ENCODE results near the gene ATP8B3. TPM values are rescaled to one million over a fixed set of nuclear protein-coding genes. Genes with fewer than 3 reads are reported as not detected.

Gene ATP8B3
- total and polyA plus RNA-seq, 7 donors: under 0.01 to 3.9 (median 0.68) TPM; not detected in 2

GRCh38 chr19:1825909-1826556, 14.0 kb upstream of the ATP8B3 start:
- peak; percentile 88 for DNase-seq
- H3K4me1 ChIP-seq: peaks cover 0 to 29% (median 20%) of the 10 kb centered on the region in 4 donors
- H3K27ac ChIP-seq: no peak overlapping the region
- H3K9me3 ChIP-seq: no peaks in the 10 kb centered on the region
- TF ChIP-seq POLR2AphosphoS5 (IDR thresholded peaks at IDR 0.05) (no peak), CTCF (IDR thresholded peaks at IDR 0.05) (peak; percentile 84 to 94 (median 88))
- H3K36me3 ChIP-seq: peaks cover 20 to 70% (median 35%) of the 10 kb centered on the region in 4 donors
- no peaks in the 10 kb centered on the region for H3K27me3 ChIP-seq
- WGBS, 2 donors: 45 to 47% methylated on average over 15 of the region's 15 CpGs
- H3K4me3 ChIP-seq: no peak overlapping the region
- intact Hi-C loops (cut with DNase I): loop anchor here (1.0 to 2.0 kb wide), 2 partner anchors 37 to 59 kb away; no protein-coding TSS in a partner anchor

GRCh38 chr19:1824252-1824622, 12.2 kb upstream of the ATP8B3 start:
- no peak overlapping the region for H3K27ac ChIP-seq
- no peaks in the 10 kb centered on the region for H3K27me3 ChIP-seq
- no peak for DNase-seq
- H3K9me3 ChIP-seq: no peaks in the 10 kb centered on the region
- H3K36me3 ChIP-seq: peaks cover 30 to 88% (median 47%) of the 10 kb centered on the region in 4 donors
- WGBS, 2 donors: 89 to 90% methylated on average over 14 of the region's 14 CpGs
- intact Hi-C loops (cut with DNase I): no loop called here
- TF ChIP-seq POLR2A (IDR thresholded peaks at IDR 0.05) (no peak), EP300 (IDR thresholded peaks at IDR 0.05) (no peak), CTCF (IDR thresholded peaks at IDR 0.05) (no peak), POLR2AphosphoS5 (IDR thresholded peaks at IDR 0.05) (no peak)
- peaks cover 0 to 17% (median 15%) of the 10 kb centered on the region in 4 donors for H3K4me1 ChIP-seq
- H3K4me3 ChIP-seq: no peak overlapping the region

- H3K4me1 ChIP-seq: peaks cover 0 to 16% (median 15%) of the 10 kb centered on the region in 4 donors
- DNase-seq: no peak
- no peak overlapping the region for H3K27ac ChIP-seq
- intact Hi-C loops (cut with DNase I): no loop called here
- peaks cover 35 to 90% (median 52%) of the 10 kb centered on the region in 4 donors for H3K36me3 ChIP-seq
- no peaks in the 10 kb centered on the region for H3K9me3 ChIP-seq
- H3K27me3 ChIP-seq: no peaks in the 10 kb centered on the region
- H3K4me3 ChIP-seq: no peak overlapping the region
- TF ChIP-seq EP300 (IDR thresholded peaks at IDR 0.05) (no peak), POLR2A (IDR thresholded peaks at IDR 0.05) (no peak), CTCF (IDR thresholded peaks at IDR 0.05) (no peak), POLR2AphosphoS5 (IDR thresholded peaks at IDR 0.05) (no peak)
- 94 to 95% methylated on average over 36 of the region's 36 CpGs for WGBS, 2 donors
Measured at GRCh38 chr19:1823539-1824251, 11.6 kb upstream of the ATP8B3 start.

- intact Hi-C loops (cut with DNase I): no loop called here
- WGBS, 2 donors: 78 to 90% methylated on average over 8 of the region's 8 CpGs
Measured at GRCh38 chr19:1823020-1823419, 10.9 kb upstream of the ATP8B3 start.

More at GRCh38 chr19:1823020-1823419, 10.9 kb upstream of the ATP8B3 start:
- Histone ChIP-seq H3K4me1 (peaks cover 0 to 16% (median 15%) of the 10 kb centered on the region in 4 donors), H3K36me3 (peaks cover 42 to 90% (median 57%) of the 10 kb centered on the region in 4 donors), H3K9me3 (no peaks in the 10 kb centered on the region), H3K27ac (no peak overlapping the region), H3K27me3 (no peaks in the 10 kb centered on the region), H3K4me3 (no peak overlapping the region)
- no peak for TF ChIP-seq CTCF (IDR thresholded peaks at IDR 0.05)
- TF ChIP-seq POLR2AphosphoS5 (IDR thresholded peaks at IDR 0.05): no peak
- TF ChIP-seq EP300 (IDR thresholded peaks at IDR 0.05): no peak
- TF ChIP-seq POLR2A (IDR thresholded peaks at IDR 0.05): no peak
- DNase-seq: no peak

All from sigmoid colon (tissue), 7 donors.